ENCODE results near the gene XRN1.

GRCh38 chr3:142467768-142468167, 19.9 kb upstream of the XRN1 start:
- TF ChIP-seq, protein P1, sequence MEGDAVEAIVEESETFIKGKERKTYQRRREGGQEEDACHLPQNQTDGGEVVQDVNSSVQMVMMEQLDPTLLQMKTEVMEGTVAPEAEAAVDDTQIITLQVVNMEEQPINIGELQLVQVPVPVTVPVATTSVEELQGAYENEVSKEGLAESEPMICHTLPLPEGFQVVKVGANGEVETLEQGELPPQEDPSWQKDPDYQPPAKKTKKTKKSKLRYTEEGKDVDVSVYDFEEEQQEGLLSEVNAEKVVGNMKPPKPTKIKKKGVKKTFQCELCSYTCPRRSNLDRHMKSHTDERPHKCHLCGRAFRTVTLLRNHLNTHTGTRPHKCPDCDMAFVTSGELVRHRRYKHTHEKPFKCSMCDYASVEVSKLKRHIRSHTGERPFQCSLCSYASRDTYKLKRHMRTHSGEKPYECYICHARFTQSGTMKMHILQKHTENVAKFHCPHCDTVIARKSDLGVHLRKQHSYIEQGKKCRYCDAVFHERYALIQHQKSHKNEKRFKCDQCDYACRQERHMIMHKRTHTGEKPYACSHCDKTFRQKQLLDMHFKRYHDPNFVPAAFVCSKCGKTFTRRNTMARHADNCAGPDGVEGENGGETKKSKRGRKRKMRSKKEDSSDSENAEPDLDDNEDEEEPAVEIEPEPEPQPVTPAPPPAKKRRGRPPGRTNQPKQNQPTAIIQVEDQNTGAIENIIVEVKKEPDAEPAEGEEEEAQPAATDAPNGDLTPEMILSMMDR (conservative IDR thresholded peaks at IDR 0.05 in 1 of 2, IDR thresholded peaks at IDR 0.05 in 1 of 2; ENCODE audit: low read depth in 1 of 2, low read length in 2 of 2) = no peak
- no peak for TF ChIP-seq EZH2 (IDR thresholded peaks at IDR 0.05; ENCODE audit: low read length, missing control alignments)
